ENCODE results near the gene PAIP1.

DNA sequence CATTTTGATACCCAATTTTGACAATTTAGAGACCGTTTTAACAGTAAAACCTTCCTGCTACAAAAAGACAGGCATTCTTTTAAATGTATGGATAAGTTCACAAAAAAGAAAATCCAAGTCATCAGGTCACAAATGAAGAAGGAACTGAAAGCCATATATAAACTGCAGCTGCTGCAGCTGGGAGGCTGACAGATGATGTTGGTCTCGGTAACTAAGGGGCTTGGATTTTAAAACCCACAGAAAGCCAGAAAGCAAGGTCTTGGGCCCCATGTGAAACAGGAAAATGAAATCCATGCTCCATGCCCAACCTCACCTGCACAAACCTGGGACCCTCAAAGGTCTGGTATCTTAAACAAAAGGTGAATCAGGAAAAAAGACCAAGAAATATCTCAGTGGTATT is 26.2 kb downstream of the PAIP1 start:
- no peak for TF ChIP-seq POLR2AphosphoS5 (IDR thresholded peaks at IDR 0.05)
- TF ChIP-seq, protein P1, sequence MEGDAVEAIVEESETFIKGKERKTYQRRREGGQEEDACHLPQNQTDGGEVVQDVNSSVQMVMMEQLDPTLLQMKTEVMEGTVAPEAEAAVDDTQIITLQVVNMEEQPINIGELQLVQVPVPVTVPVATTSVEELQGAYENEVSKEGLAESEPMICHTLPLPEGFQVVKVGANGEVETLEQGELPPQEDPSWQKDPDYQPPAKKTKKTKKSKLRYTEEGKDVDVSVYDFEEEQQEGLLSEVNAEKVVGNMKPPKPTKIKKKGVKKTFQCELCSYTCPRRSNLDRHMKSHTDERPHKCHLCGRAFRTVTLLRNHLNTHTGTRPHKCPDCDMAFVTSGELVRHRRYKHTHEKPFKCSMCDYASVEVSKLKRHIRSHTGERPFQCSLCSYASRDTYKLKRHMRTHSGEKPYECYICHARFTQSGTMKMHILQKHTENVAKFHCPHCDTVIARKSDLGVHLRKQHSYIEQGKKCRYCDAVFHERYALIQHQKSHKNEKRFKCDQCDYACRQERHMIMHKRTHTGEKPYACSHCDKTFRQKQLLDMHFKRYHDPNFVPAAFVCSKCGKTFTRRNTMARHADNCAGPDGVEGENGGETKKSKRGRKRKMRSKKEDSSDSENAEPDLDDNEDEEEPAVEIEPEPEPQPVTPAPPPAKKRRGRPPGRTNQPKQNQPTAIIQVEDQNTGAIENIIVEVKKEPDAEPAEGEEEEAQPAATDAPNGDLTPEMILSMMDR (IDR thresholded peaks at IDR 0.05) = no peak
- no peak for TF ChIP-seq POLR2A (IDR thresholded peaks at IDR 0.05)
